K562 (cell line): Measurements from ENCODE around the gene SETDB1. TPM values are rescaled to one million over a fixed set of nuclear protein-coding genes. Genes with fewer than 3 reads are reported as not detected.

Source experiments
- BRD9 ChIP-seq: fragments of 450-650 bp; IDR thresholded peaks from 2 replicates; pipeline ENCODE4 v1.6.1; 2018; ENCODE audit warnings: low read depth; ENCODE audit not compliant: partially characterized antibody
- CHD1 ChIP-seq: fragments of 200-600 bp; sonication (generic); IDR thresholded peaks from one replicate; pipeline ENCODE4 v1.6.1; 2012; ENCODE audit warnings: mild to moderate bottlenecking, moderate library complexity, low read length, inconsistent platforms
- DPF2 ChIP-seq: fragments of 450-650 bp; IDR thresholded peaks from 2 replicates; pipeline ENCODE4 v1.6.1; 2016
- ELF1 ChIP-seq: fragments of 200-800 bp; sonication (Bioruptor generic); IDR thresholded peaks from 2 replicates; pipeline ENCODE4 v1.6.1; 2016; ENCODE audit warnings: missing genetic modification characterization, missing compliant biosample characterization
- EP400 ChIP-seq: fragments of 450-650 bp; IDR thresholded peaks from 2 replicates; pipeline ENCODE4 v1.6.1; 2017; ENCODE audit warnings: antibody characterized with exemption, mild to moderate bottlenecking, moderate library complexity
- FOSL1 ChIP-seq: fragments of 200-800 bp; sonication (Bioruptor generic); conservative IDR thresholded peaks from 2 replicates; pipeline ENCODE4 v1.6.1; 2016; ENCODE audit warnings: missing genetic modification characterization, missing compliant biosample characterization
- HMG20A ChIP-seq: fragments of 450-650 bp; formaldehyde crosslinking; conservative IDR thresholded peaks from 2 replicates; pipeline ENCODE4 v1.4.0; 2020; ENCODE audit warnings: mild to moderate bottlenecking, mixed read lengths
- KAT8 ChIP-seq: fragments of 450-650 bp; IDR thresholded peaks from 2 replicates; pipeline ENCODE4 v1.6.1; 2016; ENCODE audit warnings: low read depth, mild to moderate bottlenecking
- MAFK ChIP-seq: IDR thresholded peaks from 2 replicates; pipeline ENCODE4 v1.6.1; 2011; ENCODE audit warnings: low read length, improper control_type of control experiment
- MTA1 ChIP-seq: fragments of 450-650 bp; IDR thresholded peaks from 2 replicates; pipeline ENCODE4 v1.6.1; 2017; ENCODE audit warnings: borderline replicate concordance
- MXI1 ChIP-seq: IDR thresholded peaks from 2 replicates; pipeline ENCODE4 v1.6.1; 2011; ENCODE audit warnings: low read depth, mild to moderate bottlenecking, improper control_type of control experiment, low read length
- PRMT5 ChIP-seq: sonication (generic); formaldehyde crosslinking; IDR thresholded peaks from 2 replicates; pipeline ENCODE4 v1.5.0; 2020; ENCODE audit warnings: missing genetic modification reagents
- RAD51 ChIP-seq: fragments of 450-650 bp; IDR thresholded peaks from 2 replicates; pipeline ENCODE4 v1.7.1; 2016; ENCODE audit warnings: low read depth, mild to moderate bottlenecking, borderline replicate concordance
- SMARCA4 ChIP-seq: fragments of 450-650 bp; IDR thresholded peaks from 2 replicates; pipeline ENCODE4 v1.6.1; 2016
- SMARCE1 ChIP-seq: fragments of 450-650 bp; IDR thresholded peaks from 2 replicates; pipeline ENCODE4 v1.7.1; 2016; ENCODE audit warnings: mild to moderate bottlenecking
- SOX6 ChIP-seq: fragments of 450-650 bp; IDR thresholded peaks from 2 replicates; pipeline ENCODE4 v1.6.1; 2014; ENCODE audit warnings: mild to moderate bottlenecking
- SPI1 ChIP-seq: IDR thresholded peaks from 2 replicates; pipeline ENCODE4 v1.6.1; 2011; ENCODE audit warnings: low read depth, low read length, control low read depth, borderline replicate concordance
- TCF7L2 ChIP-seq: fragments of 150-350 bp; IDR thresholded peaks from 2 replicates; pipeline ENCODE4 v1.6.1; 2016; ENCODE audit warnings: low read depth, mild to moderate bottlenecking, low read length, moderate library complexity
- TSC22D4 ChIP-seq: fragments of 450-650 bp; IDR thresholded peaks from 2 replicates; pipeline ENCODE4 v1.6.1; 2016; ENCODE audit warnings: missing genetic modification characterization, missing biosample characterization, control low read depth
- ZEB2 ChIP-seq: fragments of 450-650 bp; IDR thresholded peaks from 2 replicates; pipeline ENCODE4 v1.6.1; 2016
- ZNF384 ChIP-seq: IDR thresholded peaks from 2 replicates; pipeline ENCODE4 v1.6.1; 2012; ENCODE audit warnings: low read depth, low read length, improper control_type of control experiment
- ZNF41 ChIP-seq: fragments of 250-450 bp; sonication (Bioruptor Pico); conservative IDR thresholded peaks from 2 replicates; pipeline ENCODE4 v1.4.0; 2020; ENCODE audit warnings: mild to moderate bottlenecking
- polyA plus RNA-seq, 8 experiments: library from polyadenylated mRNA; depleted of rRNA in 4 of 8; stranded (reverse) in 5 of 8; unstranded in 3 of 8; fragments of >200 nt; fragmentation: Nextera tagmentation in 2 of 8; fragmentation: Illumina TruSeq in 1 of 8; extraction: Ambion mirVana in 2 of 8; extraction: Trizol in 1 of 8; gene quantifications; 2 replicates each; pipeline versions ENCODE4 v1.2.1 to v1.2.3, GENCODE V29; 2011 to 2014; ENCODE audit warnings: inconsistent platforms in 1 of 8, missing spikeins in 1 of 8
- total RNA-seq, 7 experiments: library from RNA; depleted of rRNA in 6 of 7; stranded (reverse); fragments of >200 nt in 6 of 7; fragmentation: Illumina TruSeq in 2 of 7; extraction: Trizol in 2 of 7; gene quantifications; 2 replicates each; pipeline versions ENCODE4 v1.2.1 to v1.2.3, GENCODE V29; 2011 to 2021; ENCODE audit warnings: low replicate concordance in 1 of 7
- TF ChIP-seq, protein P1 (sequence below), 3 experiments: fragments of 200-800 bp in 1 of 3; fragments of 250-450 bp in 1 of 3; fragments of 450-650 bp in 1 of 3; sonication (Bioruptor Pico) in 1 of 3; sonication (Bioruptor generic) in 1 of 3; formaldehyde crosslinking in 1 of 3; IDR thresholded peaks; 2 replicates each; pipeline versions ENCODE4 v1.6.1 to v1.8.0; 2016 to 2022; ENCODE audit warnings: mild to moderate bottlenecking in 2 of 3, missing genetic modification characterization in 2 of 3, missing compliant biosample characterization in 1 of 3, moderate library complexity in 1 of 3
- TF ChIP-seq, protein P2 (sequence below): fragments of 450-650 bp; formaldehyde crosslinking; IDR thresholded peaks from 2 replicates; pipeline ENCODE4 v1.4.0; 2020; ENCODE audit warnings: mild to moderate bottlenecking, mixed read lengths
- TF ChIP-seq, protein P3 (sequence below): fragments of 450-650 bp; IDR thresholded peaks from 2 replicates; pipeline ENCODE4 v1.7.1; 2018; ENCODE audit warnings: mild to moderate bottlenecking, low read depth; ENCODE audit not compliant: partially characterized antibody

SETDB1 gene
- total and polyA plus RNA-seq, 9 of the 15 experiments (the other 6 are each of a cell fraction or from before 2014, with no cell fraction given): 21.5 to 64.4 (median 42.0) TPM

DNA sequence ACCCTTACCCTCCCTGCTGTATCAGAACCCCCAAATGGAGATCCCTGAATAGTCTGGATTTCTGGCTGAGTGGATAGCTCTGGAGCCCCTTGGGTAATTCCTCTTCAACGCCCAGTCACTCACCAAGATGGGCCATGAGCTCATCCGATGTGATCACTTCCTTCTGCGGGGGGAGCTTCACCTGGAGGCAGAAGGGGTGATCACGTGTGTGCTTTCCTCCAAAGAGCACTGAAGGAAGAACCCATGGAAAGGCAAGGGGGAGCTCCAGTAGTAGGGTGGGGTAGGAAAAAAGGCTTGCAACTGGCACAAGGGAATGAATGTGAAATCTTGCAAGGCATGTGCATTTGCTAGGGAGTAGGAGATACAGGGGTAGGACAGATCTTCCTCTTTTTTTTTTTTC, 75.4 kb downstream of the SETDB1 start (continued):
- TF ChIP-seq HMG20A (CRISPR knock-in tag): no peak
- 0 out of 2 replicates have a peak, but pooled peaks have one; percentile 54 for TF ChIP-seq FOSL1 (tag)
- 0 out of 2 replicates have a peak, but pooled peaks have one; percentile 53 for TF ChIP-seq TCF7L2
- TF ChIP-seq, protein P1, sequence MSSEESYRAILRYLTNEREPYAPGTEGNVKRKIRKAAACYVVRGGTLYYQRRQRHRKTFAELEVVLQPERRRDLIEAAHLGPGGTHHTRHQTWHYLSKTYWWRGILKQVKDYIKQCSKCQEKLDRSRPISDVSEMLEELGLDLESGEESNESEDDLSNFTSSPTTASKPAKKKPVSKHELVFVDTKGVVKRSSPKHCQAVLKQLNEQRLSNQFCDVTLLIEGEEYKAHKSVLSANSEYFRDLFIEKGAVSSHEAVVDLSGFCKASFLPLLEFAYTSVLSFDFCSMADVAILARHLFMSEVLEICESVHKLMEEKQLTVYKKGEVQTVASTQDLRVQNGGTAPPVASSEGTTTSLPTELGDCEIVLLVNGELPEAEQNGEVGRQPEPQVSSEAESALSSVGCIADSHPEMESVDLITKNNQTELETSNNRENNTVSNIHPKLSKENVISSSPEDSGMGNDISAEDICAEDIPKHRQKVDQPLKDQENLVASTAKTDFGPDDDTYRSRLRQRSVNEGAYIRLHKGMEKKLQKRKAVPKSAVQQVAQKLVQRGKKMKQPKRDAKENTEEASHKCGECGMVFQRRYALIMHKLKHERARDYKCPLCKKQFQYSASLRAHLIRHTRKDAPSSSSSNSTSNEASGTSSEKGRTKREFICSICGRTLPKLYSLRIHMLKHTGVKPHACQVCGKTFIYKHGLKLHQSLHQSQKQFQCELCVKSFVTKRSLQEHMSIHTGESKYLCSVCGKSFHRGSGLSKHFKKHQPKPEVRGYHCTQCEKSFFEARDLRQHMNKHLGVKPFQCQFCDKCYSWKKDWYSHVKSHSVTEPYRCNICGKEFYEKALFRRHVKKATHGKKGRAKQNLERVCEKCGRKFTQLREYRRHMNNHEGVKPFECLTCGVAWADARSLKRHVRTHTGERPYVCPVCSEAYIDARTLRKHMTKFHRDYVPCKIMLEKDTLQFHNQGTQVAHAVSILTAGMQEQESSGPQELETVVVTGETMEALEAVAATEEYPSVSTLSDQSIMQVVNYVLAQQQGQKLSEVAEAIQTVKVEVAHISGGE (CRISPR knock-in tag; IDR thresholded peaks at IDR 0.05): no peak
- TF ChIP-seq, protein P2, sequence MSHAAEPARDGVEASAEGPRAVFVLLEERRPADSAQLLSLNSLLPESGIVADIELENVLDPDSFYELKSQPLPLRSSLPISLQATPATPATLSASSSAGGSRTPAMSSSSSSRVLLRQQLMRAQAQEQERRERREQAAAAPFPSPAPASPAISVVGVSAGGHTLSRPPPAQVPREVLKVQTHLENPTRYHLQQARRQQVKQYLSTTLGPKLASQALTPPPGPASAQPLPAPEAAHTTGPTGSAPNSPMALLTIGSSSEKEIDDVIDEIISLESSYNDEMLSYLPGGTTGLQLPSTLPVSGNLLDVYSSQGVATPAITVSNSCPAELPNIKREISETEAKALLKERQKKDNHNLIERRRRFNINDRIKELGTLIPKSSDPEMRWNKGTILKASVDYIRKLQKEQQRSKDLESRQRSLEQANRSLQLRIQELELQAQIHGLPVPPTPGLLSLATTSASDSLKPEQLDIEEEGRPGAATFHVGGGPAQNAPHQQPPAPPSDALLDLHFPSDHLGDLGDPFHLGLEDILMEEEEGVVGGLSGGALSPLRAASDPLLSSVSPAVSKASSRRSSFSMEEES (CRISPR knock-in tag): peak; percentile 49; the same call in 1 of the 2 replicates
- TF ChIP-seq ZNF384: peak; percentile 46; the same call in 1 of the 2 replicates
- TF ChIP-seq SPI1: 0 out of 2 replicates have a peak, but pooled peaks have one; percentile 45
- TF ChIP-seq TSC22D4 (tag): no peak
- no peak for TF ChIP-seq KAT8
- TF ChIP-seq SMARCE1: peak; percentile 80; the same call in 1 of the 2 replicates
- TF ChIP-seq MTA1: 0 out of 2 replicates have a peak, but pooled peaks have one; percentile 19
- no peak for TF ChIP-seq PRMT5 (CRISPR knock-in tag)
- peak; percentile 76 for TF ChIP-seq DPF2
- peak; percentile 40 for TF ChIP-seq SOX6
- peak; percentile 75 for TF ChIP-seq SMARCA4
- TF ChIP-seq, protein P3, sequence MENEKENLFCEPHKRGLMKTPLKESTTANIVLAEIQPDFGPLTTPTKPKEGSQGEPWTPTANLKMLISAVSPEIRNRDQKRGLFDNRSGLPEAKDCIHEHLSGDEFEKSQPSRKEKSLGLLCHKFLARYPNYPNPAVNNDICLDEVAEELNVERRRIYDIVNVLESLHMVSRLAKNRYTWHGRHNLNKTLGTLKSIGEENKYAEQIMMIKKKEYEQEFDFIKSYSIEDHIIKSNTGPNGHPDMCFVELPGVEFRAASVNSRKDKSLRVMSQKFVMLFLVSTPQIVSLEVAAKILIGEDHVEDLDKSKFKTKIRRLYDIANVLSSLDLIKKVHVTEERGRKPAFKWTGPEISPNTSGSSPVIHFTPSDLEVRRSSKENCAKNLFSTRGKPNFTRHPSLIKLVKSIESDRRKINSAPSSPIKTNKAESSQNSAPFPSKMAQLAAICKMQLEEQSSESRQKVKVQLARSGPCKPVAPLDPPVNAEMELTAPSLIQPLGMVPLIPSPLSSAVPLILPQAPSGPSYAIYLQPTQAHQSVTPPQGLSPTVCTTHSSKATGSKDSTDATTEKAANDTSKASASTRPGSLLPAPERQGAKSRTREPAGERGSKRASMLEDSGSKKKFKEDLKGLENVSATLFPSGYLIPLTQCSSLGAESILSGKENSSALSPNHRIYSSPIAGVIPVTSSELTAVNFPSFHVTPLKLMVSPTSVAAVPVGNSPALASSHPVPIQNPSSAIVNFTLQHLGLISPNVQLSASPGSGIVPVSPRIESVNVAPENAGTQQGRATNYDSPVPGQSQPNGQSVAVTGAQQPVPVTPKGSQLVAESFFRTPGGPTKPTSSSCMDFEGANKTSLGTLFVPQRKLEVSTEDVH: peak; percentile 30
- peak; percentile 83 for TF ChIP-seq RAD51
- TF ChIP-seq EP400: peak; percentile 39
- TF ChIP-seq BRD9: peak; percentile 28
- no peak for TF ChIP-seq MAFK
- TF ChIP-seq ZNF41 (CRISPR knock-in tag): no peak
- TF ChIP-seq ELF1 (tag): no peak
- peak; percentile 60 for TF ChIP-seq ZEB2
- TF ChIP-seq MXI1: no peak
- TF ChIP-seq CHD1: no peak
